BE2C (cell line): ENCODE data around the gene STXBP5. TPM values are rescaled to one million over a fixed set of nuclear protein-coding genes. Genes with fewer than 3 reads are reported as not detected.

ENCODE experiments used
- DNase-seq: peaks from one replicate; pipeline ENCODE4 v3.0.0-alpha.2; 2020
- H3K27me3 ChIP-seq: fragments of 250-450 bp; sonication (Bioruptor Pico); 2 replicates; pipeline ENCODE4 v1.5.1; 2020; ENCODE audit warnings: mild to moderate bottlenecking
- H3K36me3 ChIP-seq: fragments of 250-450 bp; sonication (Bioruptor Pico); 2 replicates; pipeline ENCODE4 v1.5.1; 2020; ENCODE audit warnings: mild to moderate bottlenecking
- H3K4me1 ChIP-seq: fragments of 250-450 bp; sonication (Bioruptor Pico); 2 replicates; pipeline ENCODE4 v1.5.1; 2020
- H3K4me3 ChIP-seq: 2 replicates; pipeline ENCODE4 v1.5.1; 2011; ENCODE audit warnings: low read depth, low read length
- H3K9me3 ChIP-seq: fragments of 250-450 bp; sonication (Bioruptor Pico); 2 replicates; pipeline ENCODE4 v1.5.1; 2020
- CTCF ChIP-seq: IDR thresholded peaks from 2 replicates; pipeline ENCODE4 v1.5.1; 2012; ENCODE audit warnings: mild to moderate bottlenecking, low read depth, low read length
- polyA plus RNA-seq: library from polyadenylated mRNA; unstranded; fragments of >200 nt; gene quantifications from one replicate; pipeline ENCODE4 v1.2.1, GENCODE V29; 2012; ENCODE audit warnings: low read depth, missing spikeins; ENCODE audit not compliant: insufficient read length, insufficient read depth

Gene STXBP5
- 30.3 TPM for polyA plus RNA-seq

GRCh38 chr6:147204060-147204785 lies at the start of gene STXBP5:
Gene STXBP5 (plus strand): TSS chr6:147204417. CDS start chr6:147204533, 116 bp downstream.
- Histone ChIP-seq H3K27me3 (no peaks in the 10 kb centered on the region), H3K4me3 (peak within 1 kb of the TSS; percentile 88), H3K4me1 (no peaks in the 10 kb centered on the region; the same call in 1 of the 2 replicates), H3K36me3 (no peaks in the 10 kb centered on the region; the same call in none of the 2 replicates), H3K9me3 (no peaks in the 10 kb centered on the region)
- TF ChIP-seq CTCF = no peak
- DNase-seq = peak; percentile 47

GRCh38 chr6:147154454-147154853 lies 49.8 kb upstream of the STXBP5 start:
- Histone ChIP-seq H3K4me1 (no peaks in the 10 kb centered on the region; the same call in 1 of the 2 replicates), H3K27me3 (no peaks in the 10 kb centered on the region), H3K4me3 (no peak overlapping the region), H3K36me3 (no peaks in the 10 kb centered on the region), H3K9me3 (no peaks in the 10 kb centered on the region; the same call in 1 of the 2 replicates)
- TF ChIP-seq CTCF = no peak
- no peak for DNase-seq

- DNase-seq = no peak
- no peak for TF ChIP-seq CTCF
These were observed 48.0 kb upstream of the STXBP5 start for GRCh38 chr6:147156218-147156617.

GRCh38 chr6:147156799-147157382 lies 47.3 kb upstream of the STXBP5 start:
- Histone ChIP-seq H3K36me3 (no peaks in the 10 kb centered on the region), H3K4me3 (no peak overlapping the region), H3K4me1 (peaks cover under 1% of the 10 kb centered on the region; the same call in 1 of the 2 replicates), H3K9me3 (no peaks in the 10 kb centered on the region; the same call in 1 of the 2 replicates), H3K27me3 (no peaks in the 10 kb centered on the region)
- TF ChIP-seq CTCF = no peak
- DNase-seq = no peak

More at GRCh38 chr6:147156218-147156617, 48.0 kb upstream of the STXBP5 start:
- Histone ChIP-seq H3K27me3 (no peaks in the 10 kb centered on the region), H3K36me3 (no peaks in the 10 kb centered on the region), H3K9me3 (no peaks in the 10 kb centered on the region; the same call in 1 of the 2 replicates), H3K4me3 (no peak overlapping the region), H3K4me1 (no peaks in the 10 kb centered on the region; the same call in 1 of the 2 replicates)

- TF ChIP-seq CTCF = no peak
- Histone ChIP-seq H3K4me3 (no peak overlapping the region), H3K4me1 (peaks cover 2% of the 10 kb centered on the region; the same call in 1 of the 2 replicates), H3K9me3 (no peaks in the 10 kb centered on the region), H3K27me3 (no peaks in the 10 kb centered on the region), H3K36me3 (no peaks in the 10 kb centered on the region)
- no peak for DNase-seq
These were observed 46.3 kb upstream of the STXBP5 start for GRCh38 chr6:147157930-147158329.

GRCh38 chr6:147158881-147159280 lies 45.3 kb upstream of the STXBP5 start:
- H3K9me3 ChIP-seq = no peaks in the 10 kb centered on the region
- no peak for DNase-seq
- H3K36me3 ChIP-seq = no peaks in the 10 kb centered on the region
- no peak for TF ChIP-seq CTCF
- no peak overlapping the region for H3K4me3 ChIP-seq
- no peaks in the 10 kb centered on the region for H3K27me3 ChIP-seq
- H3K4me1 ChIP-seq = peaks cover 2% of the 10 kb centered on the region; the same call in 1 of the 2 replicates
